ENCODE results near the gene MARCHF2.
"Not testable (repeated sequence)": the region's sequence is repeated elsewhere in the genome, so short reads cannot be mapped to it uniquely, and the experiment has no call there.

DNA sequence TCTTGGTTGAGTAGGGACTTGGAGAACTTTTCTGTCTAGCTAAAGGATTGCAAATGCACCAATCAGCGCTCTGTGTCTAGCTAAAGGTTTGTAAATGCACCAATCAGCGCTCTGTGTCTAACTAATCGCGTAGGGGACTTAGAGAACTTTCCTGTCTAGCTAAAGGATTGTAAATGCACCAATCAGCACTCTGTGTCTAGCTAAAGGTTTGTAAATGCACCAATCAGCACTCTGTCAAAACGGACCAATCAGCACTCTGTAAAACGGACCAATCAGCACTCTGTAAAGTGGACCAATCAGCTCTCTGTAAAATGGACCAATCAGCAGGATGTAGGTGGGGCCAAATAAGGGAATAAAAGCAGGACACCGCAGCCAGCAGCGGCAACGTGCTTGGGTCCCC lies 26.7 kb upstream of the MARCHF2 start:
- TF ChIP-seq JUN (IDR thresholded peaks at IDR 0.05; ENCODE audit: borderline replicate concordance, insufficient read depth, insufficient read length, low read depth); EZH2 (IDR thresholded peaks at IDR 0.05; ENCODE audit: borderline replicate concordance, low read depth, low read length, severe bottlenecking); FOS (IDR thresholded peaks at IDR 0.05; ENCODE audit: borderline replicate concordance, insufficient read depth, low read length); POLR2AphosphoS5 (IDR thresholded peaks at IDR 0.05; ENCODE audit: insufficient read depth, low read depth, low read length); POLR2A (IDR thresholded peaks at IDR 0.05; ENCODE audit: low read depth, low read length): not testable (repeated sequence)
- TF ChIP-seq, protein P1, sequence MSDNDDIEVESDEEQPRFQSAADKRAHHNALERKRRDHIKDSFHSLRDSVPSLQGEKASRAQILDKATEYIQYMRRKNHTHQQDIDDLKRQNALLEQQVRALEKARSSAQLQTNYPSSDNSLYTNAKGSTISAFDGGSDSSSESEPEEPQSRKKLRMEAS (IDR thresholded peaks at IDR 0.05; ENCODE audit: insufficient read depth, insufficient read length), result not testable (repeated sequence)
- TF ChIP-seq, protein P2, sequence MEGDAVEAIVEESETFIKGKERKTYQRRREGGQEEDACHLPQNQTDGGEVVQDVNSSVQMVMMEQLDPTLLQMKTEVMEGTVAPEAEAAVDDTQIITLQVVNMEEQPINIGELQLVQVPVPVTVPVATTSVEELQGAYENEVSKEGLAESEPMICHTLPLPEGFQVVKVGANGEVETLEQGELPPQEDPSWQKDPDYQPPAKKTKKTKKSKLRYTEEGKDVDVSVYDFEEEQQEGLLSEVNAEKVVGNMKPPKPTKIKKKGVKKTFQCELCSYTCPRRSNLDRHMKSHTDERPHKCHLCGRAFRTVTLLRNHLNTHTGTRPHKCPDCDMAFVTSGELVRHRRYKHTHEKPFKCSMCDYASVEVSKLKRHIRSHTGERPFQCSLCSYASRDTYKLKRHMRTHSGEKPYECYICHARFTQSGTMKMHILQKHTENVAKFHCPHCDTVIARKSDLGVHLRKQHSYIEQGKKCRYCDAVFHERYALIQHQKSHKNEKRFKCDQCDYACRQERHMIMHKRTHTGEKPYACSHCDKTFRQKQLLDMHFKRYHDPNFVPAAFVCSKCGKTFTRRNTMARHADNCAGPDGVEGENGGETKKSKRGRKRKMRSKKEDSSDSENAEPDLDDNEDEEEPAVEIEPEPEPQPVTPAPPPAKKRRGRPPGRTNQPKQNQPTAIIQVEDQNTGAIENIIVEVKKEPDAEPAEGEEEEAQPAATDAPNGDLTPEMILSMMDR (IDR thresholded peaks at IDR 0.05; ENCODE audit: extremely low read depth in 1 of 2, insufficient read depth in 1 of 2, low read depth in 1 of 2, low read length in 2 of 2), result not testable (repeated sequence)
